Left ventricle myocardium superior (tissue), 1 donor: ENCODE results near the gene CKAP2. TPM values are rescaled to one million over a fixed set of nuclear protein-coding genes. Genes with fewer than 3 reads are reported as not detected.
"Not testable (repeated sequence)": the region's sequence is repeated elsewhere in the genome, so short reads cannot be mapped to it uniquely, and the experiment has no call there.

Experiments used
- ATAC-seq: fragments of 200-7000 bp; cut with Tn5 transposase; one replicate; pipeline ENCODE4 v1.9.1; 2020; ENCODE audit warnings: mild to moderate bottlenecking, moderate library complexity
- DNase-seq: peaks from one replicate; pipeline ENCODE4 v3.0.0-alpha.2; 2020
- intact Hi-C: fragments of 100-400 bp; cut with micrococcal nuclease; formaldehyde crosslinking; loops from one replicate; pipeline ENCODE4 v1.11.0; 2022
- long read RNA-seq: library from polyadenylated mRNA; unstranded; transcript quantifications from one replicate; pipeline ENCODE4 v2.0.0, GENCODE V29; 2021
- total RNA-seq: library from RNA; stranded (reverse); fragmentation: NEBNext Ultra II Directional; extraction: Animal tissue kit (Norgen Biotek cat#: 25700); gene quantifications from one replicate; pipeline ENCODE4 v1.2.1, GENCODE V29; 2021
- donor health status: DM: no; HTN: yes; CAD: no; lungs with severe emphysema.

CKAP2 gene
- total RNA-seq, result 7.2 TPM
- long read RNA-seq, partial matches to known transcripts, result 3 of 4 reads
- long read RNA-seq, other reads (novel, unspliced or antisense), result 0 of 4 reads

GRCh38 chr13:52454820-52455676 is at the start of gene CKAP2:
TSS of gene CKAP2 (plus strand) at chr13:52455478. CDS start at chr13:52455557, 79 bp downstream.
- DNase-seq (peak; percentile 95), ATAC-seq (peak; percentile 92)
- intact Hi-C loops, result no loop called here

DNA sequence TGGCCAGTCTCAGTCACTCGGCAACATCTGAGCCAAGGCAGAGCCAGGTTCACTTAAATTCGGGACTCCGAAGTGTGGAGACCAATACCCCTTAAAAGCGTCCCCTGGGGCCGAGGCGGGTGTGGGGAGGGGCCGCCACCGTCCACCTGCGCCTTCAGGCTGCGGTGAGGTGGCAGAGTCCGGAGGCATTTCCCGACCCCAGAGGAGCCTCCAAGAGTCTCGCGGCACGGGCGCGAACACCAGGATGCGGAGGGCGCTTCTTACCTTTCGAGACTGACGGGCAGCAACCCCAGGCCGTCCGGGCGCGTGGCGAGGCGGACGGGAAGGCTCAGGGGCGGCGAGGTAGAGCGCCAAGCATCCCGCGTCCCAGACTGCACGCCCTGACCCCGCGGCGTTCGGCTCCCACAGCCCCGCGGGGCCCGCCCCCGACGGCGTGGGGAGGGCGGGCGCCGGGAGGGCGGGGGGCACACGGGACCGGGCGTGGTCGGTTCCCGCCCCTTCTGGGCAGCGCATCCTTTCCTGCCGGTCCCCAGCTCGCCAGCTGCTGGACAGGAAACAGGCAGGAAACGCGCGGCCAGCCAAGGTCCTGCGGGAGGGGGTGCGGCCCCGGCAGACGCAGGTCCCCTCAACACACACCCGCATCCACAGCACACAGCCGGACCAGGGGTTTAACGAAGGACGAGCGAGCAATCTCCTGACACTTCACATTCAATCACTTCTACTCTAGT is 49.3 kb upstream of the CKAP2 start, which contains the start of gene THSD1:
TSS of gene THSD1 (minus strand) at position 406 of the 728 bp plus-strand sequence. CDS start 3,572 bp downstream, outside the sequence.
- intact Hi-C loops, result no loop called here
- DNase-seq (peak; percentile 88), ATAC-seq (peak; percentile 95)

- intact Hi-C loops, result no loop called here
- no peak for ATAC-seq
- DNase-seq, result no peak
Measured at GRCh38 chr13:52406629-52407028, 48.6 kb upstream of the CKAP2 start.

GRCh38 chr13:52407436-52407835 is 47.8 kb upstream of the CKAP2 start:
- intact Hi-C loops, ATAC-seq, DNase-seq: not testable (repeated sequence)

DNA sequence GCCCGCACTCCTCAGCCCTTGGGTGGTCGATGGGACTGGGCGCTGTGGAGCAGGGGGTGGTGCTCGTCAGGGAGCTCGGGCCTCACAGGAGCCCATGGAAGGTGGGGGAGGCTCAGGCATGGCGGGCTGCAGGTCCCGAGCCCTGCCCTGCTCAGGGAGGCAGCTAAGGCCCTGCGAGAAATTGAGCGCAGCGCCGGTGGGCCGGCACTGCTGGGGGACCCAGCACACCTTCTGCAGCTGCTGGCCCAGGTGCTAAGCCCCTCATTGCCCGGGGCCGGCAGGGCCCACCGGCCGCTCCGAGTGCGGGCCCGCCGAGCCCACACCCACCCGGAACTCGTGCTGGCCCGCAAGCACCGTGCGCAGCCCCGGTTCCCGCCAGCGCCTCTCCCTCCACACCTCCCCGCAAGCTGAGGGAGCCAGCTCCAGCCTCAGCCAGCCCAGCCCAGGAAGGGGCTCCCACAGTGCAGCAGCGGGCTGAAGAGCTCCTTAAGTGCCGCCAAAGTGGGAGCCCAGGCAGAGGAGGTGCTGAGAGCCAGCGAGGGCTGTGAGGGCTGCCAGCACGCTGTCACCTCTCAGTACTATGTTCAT is 47.1 kb upstream of the CKAP2 start:
- DNase-seq, intact Hi-C loops, ATAC-seq: not testable (repeated sequence)

DNA sequence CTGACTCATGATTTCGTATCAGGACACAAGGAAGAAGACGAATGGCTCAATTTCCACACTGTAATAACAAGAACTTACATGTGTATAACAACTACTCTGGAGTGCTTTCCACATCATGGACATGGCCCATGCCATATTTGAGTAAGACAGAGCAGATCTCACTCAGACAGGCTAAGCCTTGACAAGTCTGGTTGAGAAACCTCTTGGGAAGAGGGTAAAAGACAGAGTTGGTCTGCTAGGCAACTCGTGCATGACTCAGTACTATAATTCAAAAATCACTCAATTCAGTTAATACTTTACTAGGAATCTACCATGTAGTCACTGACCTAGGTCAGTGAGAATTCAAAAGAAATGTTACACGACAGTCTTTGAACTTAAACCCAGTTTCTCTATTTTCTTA is 43.6 kb upstream of the CKAP2 start:
- intact Hi-C loops, result no loop called here
- ATAC-seq, result no peak
- DNase-seq, result no peak

DNA sequence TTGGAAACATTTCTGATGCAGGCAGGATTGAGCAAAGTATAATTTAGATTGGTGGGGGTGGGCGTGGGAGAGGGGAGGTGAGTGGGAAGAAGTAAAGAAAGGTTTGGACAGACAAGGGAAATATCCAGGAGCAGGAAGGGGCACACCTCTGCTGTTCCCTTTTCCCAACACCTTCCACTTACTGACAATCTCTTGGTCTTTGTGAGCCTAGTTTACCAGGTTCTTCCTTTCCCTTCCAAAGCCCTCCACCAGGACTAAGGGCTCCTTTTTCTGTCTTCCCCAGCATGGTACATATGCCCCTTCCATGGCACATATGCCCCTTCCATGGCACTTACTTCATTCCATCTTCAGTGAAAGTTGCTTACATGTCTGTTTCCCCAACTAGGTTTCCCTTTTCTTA is 43.1 kb upstream of the CKAP2 start:
- no peak for ATAC-seq
- no peak for DNase-seq
- intact Hi-C loops, result no loop called here

DNA sequence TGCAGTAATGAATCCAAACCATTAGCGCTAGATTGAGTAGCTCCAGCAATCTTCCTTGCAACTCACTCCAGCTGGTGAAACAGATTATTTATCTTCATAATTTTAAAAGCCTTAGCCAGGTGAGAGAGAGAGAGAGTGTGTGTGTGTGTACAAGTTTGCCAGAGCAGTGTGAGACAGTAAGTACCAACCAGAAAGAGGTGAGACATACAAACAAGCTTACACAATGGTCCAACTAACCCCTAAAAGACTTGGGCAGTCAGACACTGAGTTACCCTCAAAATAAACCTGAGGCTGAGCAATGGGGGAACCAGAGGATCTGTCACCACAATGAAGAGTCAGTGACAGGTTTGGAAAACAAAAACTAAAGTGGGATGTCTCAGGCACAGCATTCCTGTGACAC is 41.2 kb upstream of the CKAP2 start:
- DNase-seq (no peak), ATAC-seq (no peak)
- intact Hi-C loops, result no loop called here

GRCh38 chr13:52414963-52415362 is 40.3 kb upstream of the CKAP2 start:
- ATAC-seq (no peak), DNase-seq (no peak)
- intact Hi-C loops, result no loop called here

GRCh38 chr13:52419080-52419479 is 36.2 kb upstream of the CKAP2 start:
- ATAC-seq (peak; percentile 24), DNase-seq (no peak)
- intact Hi-C loops, result no loop called here

- ATAC-seq, result no peak
- intact Hi-C loops, result no loop called here
- no peak for DNase-seq
Measured at GRCh38 chr13:52421216-52421615, 34.1 kb upstream of the CKAP2 start.

DNA sequence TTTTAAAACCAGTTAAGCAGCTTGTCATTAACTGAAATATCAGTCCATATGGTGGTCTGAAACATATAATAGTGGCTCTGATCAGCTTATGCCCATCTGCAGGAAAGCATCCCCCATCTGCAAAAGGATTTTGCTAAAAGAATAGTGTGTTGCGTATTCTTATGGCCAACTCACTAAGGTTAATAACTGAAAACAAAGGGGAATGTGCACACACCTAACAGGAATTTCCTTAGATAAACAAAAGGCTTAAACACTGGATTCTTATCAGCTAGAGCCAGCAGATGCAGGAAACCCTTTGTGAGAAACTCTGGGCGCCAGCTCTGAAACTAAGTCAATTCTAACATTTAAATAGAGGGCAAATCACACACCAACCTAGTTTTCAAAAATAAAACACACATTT is 27.0 kb upstream of the CKAP2 start:
- ATAC-seq (peak; percentile 48), DNase-seq (no peak)
- intact Hi-C loops, result no loop called here

DNA sequence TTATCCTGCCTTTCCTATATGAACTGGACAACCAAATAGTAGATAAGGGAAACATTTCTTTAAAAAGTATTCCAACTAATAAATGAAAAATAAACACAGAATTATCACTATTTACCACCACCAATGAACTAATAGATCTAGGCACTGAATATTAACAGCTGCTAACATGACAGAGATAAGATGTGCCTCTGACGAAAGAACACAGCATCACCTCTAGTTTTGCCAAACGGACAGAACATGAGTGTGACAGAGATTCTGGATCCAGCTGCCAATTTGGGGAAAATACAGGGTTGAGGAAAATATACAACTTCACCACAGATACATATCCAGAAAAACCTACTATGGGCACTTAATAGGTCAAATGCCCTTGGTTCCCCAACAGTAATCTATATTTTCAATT is 22.8 kb upstream of the CKAP2 start:
- intact Hi-C loops, result no loop called here
- ATAC-seq (peak; percentile 57), DNase-seq (no peak)

DNA sequence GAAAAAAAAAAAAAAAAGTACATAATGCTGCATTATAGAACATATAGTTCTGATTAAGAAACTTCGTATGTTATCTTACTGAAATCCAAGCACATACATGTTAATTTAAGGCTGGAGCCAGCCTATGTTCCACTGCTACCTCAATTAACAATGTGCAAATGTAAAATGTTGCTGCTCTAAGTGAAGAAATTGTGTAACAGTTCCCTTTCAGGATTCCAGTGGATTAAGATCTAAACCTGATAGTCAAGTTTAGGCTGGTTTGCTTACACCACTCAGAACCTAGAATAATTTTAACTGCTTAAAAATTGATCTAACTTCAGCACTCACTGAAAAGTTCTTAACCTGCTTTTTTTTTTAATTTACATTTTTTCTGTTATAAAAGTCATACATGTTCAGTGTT is 9.0 kb upstream of the CKAP2 start:
- intact Hi-C loops, result no loop called here
- ATAC-seq (no peak), DNase-seq (no peak)

GRCh38 chr13:52447354-52447753 is 7.9 kb upstream of the CKAP2 start:
- ATAC-seq (no peak), DNase-seq (no peak)
- intact Hi-C loops, result no loop called here

DNA sequence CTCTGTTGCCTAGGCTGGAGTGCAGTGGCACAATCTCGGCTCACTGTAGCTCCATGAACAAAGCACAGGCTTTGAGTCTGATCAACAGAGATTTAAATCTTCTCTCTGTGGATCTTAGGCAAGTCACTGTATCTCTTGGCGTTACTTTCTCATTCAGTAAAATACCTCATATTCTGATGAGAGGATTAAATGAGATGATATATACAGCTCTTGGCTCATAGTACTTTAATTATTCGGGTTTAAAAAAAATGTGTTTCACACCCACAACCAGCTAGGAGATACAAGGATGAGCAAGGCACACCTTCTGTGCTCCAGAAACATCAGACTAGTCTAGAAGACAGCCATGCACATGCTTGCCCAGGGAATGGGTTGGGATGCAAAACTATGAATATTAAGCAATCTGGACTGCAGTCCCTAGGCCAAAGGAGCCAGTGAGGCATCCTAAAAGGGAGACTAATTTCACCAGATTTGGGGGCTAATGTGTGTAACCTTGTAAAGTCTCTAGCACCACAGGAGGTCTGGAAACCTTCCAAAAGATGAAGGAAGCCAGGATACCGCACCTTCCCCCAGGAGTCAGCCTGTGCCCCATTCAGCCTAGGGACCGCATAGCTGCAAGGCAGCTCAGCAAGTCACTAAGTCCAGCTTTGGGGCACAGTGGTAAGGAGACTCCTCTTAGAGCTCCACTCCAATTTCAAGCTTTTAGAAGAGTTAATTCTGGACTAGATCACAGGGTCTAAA is 7.3 kb upstream of the CKAP2 start:
- intact Hi-C loops, result no loop called here

DNA sequence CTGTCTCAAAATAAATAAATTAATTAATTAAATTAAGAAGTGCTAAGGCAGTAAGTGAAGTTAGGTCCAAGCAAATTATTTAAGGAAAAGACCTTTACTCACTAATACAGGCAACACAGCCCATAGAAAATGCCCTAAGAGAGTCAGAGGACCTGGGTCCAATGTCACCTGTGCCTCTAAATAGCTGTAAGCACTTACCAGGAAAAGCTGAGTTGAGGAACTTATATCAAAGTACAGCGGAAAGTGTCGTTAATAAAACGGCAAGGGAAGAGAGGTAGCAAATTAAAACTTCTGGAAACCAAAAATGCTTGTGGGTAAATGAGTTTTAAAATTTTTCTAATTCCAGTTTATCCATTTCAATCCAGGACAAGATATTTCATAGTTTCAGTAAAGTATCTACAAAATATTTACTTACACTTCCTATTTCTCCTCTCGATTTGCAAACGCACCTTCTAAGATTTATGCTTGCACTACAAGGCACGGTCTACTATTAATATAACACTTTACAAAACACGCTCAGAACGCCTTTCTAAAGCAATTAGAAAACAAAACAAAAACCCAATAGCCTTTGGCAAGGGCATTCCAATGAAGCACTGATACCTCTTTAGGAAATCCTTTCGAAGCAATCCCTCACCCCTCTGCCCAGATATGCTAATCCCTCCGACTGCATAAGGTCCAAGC is 5.8 kb upstream of the CKAP2 start:
- no peak for ATAC-seq
- intact Hi-C loops, result no loop called here
- DNase-seq, result no peak

More for the DNA sequence above, 7.3 kb upstream of the CKAP2 start:
- ATAC-seq (no peak), DNase-seq (no peak)

- peak; percentile 99 for DNase-seq
- intact Hi-C loops, result no loop called here
- ATAC-seq, result peak; percentile 91
Measured at GRCh38 chr13:52450012-52450792, 5.1 kb upstream of the CKAP2 start, which contains the start of gene VPS36. TSS of gene VPS36 (minus strand) at chr13:52450634. CDS start at chr13:52450594, 40 bp downstream.
